Epidermal melanocyte (primary cell): ENCODE measurements around the gene IQCH.

ENCODE experiments used
- DNase-seq: peaks from one replicate; pipeline ENCODE4 v3.0.0; 2011; ENCODE audit warnings: low spot score; ENCODE audit not compliant: insufficient read length

IQCH gene

GRCh38 chr15:67254238-67255175 is at the start of gene IQCH, which contains the start of gene AAGAB:
Gene IQCH, plus strand, starts transcription at chr15:67254786. Its CDS starts 111 bp downstream, at chr15:67254897.
Gene AAGAB, minus strand, starts transcription at chr15:67254661. Its CDS starts 30 bp downstream, at chr15:67254631.
- peak; percentile 95 for DNase-seq

- no peak for DNase-seq
Measured at GRCh38 chr15:67207555-67208207, 46.9 kb upstream of the IQCH start.

- no peak for DNase-seq
Measured at GRCh38 chr15:67208396-67208795, 46.2 kb upstream of the IQCH start.

- no peak for DNase-seq
Measured at GRCh38 chr15:67210555-67211168, 43.9 kb upstream of the IQCH start.

- no peak for DNase-seq
Measured at GRCh38 chr15:67212684-67213367, 41.8 kb upstream of the IQCH start.

GRCh38 chr15:67215102-67215501 is 39.5 kb upstream of the IQCH start:
- DNase-seq, result no peak

- no peak for DNase-seq
Measured at GRCh38 chr15:67216859-67217258, 37.7 kb upstream of the IQCH start.

- DNase-seq, result no peak
Measured at GRCh38 chr15:67218428-67218827, 36.2 kb upstream of the IQCH start.

GRCh38 chr15:67219288-67219687 is 35.3 kb upstream of the IQCH start:
- no peak for DNase-seq

- no peak for DNase-seq
Measured at GRCh38 chr15:67224889-67225288, 29.7 kb upstream of the IQCH start.

GRCh38 chr15:67225336-67225735 is 29.2 kb upstream of the IQCH start:
- DNase-seq, result no peak

GRCh38 chr15:67227431-67227830 is 27.2 kb upstream of the IQCH start:
- DNase-seq, result no peak

- no peak for DNase-seq
Measured at GRCh38 chr15:67227846-67228245, 26.7 kb upstream of the IQCH start.

GRCh38 chr15:67228286-67228685 is 26.3 kb upstream of the IQCH start:
- DNase-seq, result no peak

- DNase-seq, result no peak
Measured at GRCh38 chr15:67230504-67230903, 24.1 kb upstream of the IQCH start.

- no peak for DNase-seq
Measured at GRCh38 chr15:67232591-67232990, 22.0 kb upstream of the IQCH start.

- no peak for DNase-seq
Measured at GRCh38 chr15:67240235-67241131, 14.1 kb upstream of the IQCH start.

- DNase-seq, result no peak
Measured at GRCh38 chr15:67241132-67241855, 13.3 kb upstream of the IQCH start.

GRCh38 chr15:67242708-67243111 is 11.9 kb upstream of the IQCH start:
- no peak for DNase-seq

GRCh38 chr15:67244971-67245478 is 9.6 kb upstream of the IQCH start:
- DNase-seq, result no peak
